Duodenal mucosa (tissue), 2 donors: ENCODE measurements around the gene TPRG1L.
A peak's percentile ranks its signal among the peaks of the same experiment; 100 is the strongest.

Experiments used
- H3K27ac ChIP-seq: one replicate; pipeline ENCODE4 v1.7.0; 2013; ENCODE audit warnings: low read depth, low read length
- H3K27me3 ChIP-seq, 2 donors: one replicate each; pipeline ENCODE4 v1.7.0; 2013; ENCODE audit warnings: low read length in 2 of 2, control low read depth in 1 of 2; ENCODE audit not compliant: insufficient read depth in 2 of 2, control insufficient read depth in 1 of 2
- H3K36me3 ChIP-seq, 2 donors: one replicate each; pipeline ENCODE4 v1.7.0; 2013; ENCODE audit warnings: low read length in 2 of 2, control low read depth in 1 of 2; ENCODE audit not compliant: insufficient read depth in 2 of 2, control insufficient read depth in 1 of 2
- H3K4me1 ChIP-seq, 2 donors: one replicate each; pipeline ENCODE4 v1.7.0; 2013; ENCODE audit warnings: low read length in 2 of 2, control low read depth in 1 of 2; ENCODE audit not compliant: insufficient read depth in 2 of 2, control insufficient read depth in 1 of 2
- H3K4me3 ChIP-seq, 2 donors: one replicate each; pipeline ENCODE4 v1.7.0; 2013; ENCODE audit warnings: low read length in 2 of 2, low read depth in 1 of 2
- H3K9ac ChIP-seq, 2 donors: one replicate each; pipeline ENCODE4 v1.7.0; 2013; ENCODE audit warnings: low read length in 2 of 2, low read depth in 1 of 2
- H3K9me3 ChIP-seq, 2 donors: one replicate each; pipeline ENCODE4 v1.7.0; 2013; ENCODE audit warnings: low read length in 2 of 2, control low read depth in 1 of 2; ENCODE audit not compliant: control insufficient read depth in 1 of 2

The TPRG1L gene

GRCh38 chr1:3670823-3671265 is 46.0 kb downstream of the TPRG1L start:
- Histone ChIP-seq H3K27ac (no peak overlapping the region), H3K9ac (no peak overlapping the region), H3K4me3 (no peak overlapping the region), H3K27me3 (peaks cover 20 to 34% of the 10 kb centered on the region in 2 donors), H3K4me1 (peaks cover 26 to 29% of the 10 kb centered on the region in 2 donors), H3K9me3 (no peaks in the 10 kb centered on the region), H3K36me3 (no peaks in the 10 kb centered on the region)

- Histone ChIP-seq H3K4me1 (peaks cover 24 to 26% of the 10 kb centered on the region in 2 donors), H3K4me3 (no peak overlapping the region), H3K36me3 (no peaks in the 10 kb centered on the region), H3K9ac (no peak overlapping the region), H3K27me3 (peaks cover 20 to 36% of the 10 kb centered on the region in 2 donors), H3K27ac (no peak overlapping the region), H3K9me3 (no peaks in the 10 kb centered on the region)
Measured at GRCh38 chr1:3671371-3672180, 46.8 kb downstream of the TPRG1L start.

- Histone ChIP-seq H3K9ac (no peak overlapping the region), H3K27me3 (peaks cover 20 to 31% of the 10 kb centered on the region in 2 donors), H3K9me3 (no peaks in the 10 kb centered on the region), H3K27ac (no peak overlapping the region), H3K4me1 (peaks cover 18 to 26% of the 10 kb centered on the region in 2 donors), H3K4me3 (peak overlapping the region; percentile 50 to 53), H3K36me3 (no peaks in the 10 kb centered on the region)
Measured at GRCh38 chr1:3672231-3672970, 47.6 kb downstream of the TPRG1L start.

- Histone ChIP-seq H3K36me3 (no peaks in the 10 kb centered on the region), H3K4me3 (peak overlapping the region; percentile 50 to 53), H3K27ac (no peak overlapping the region), H3K9me3 (no peaks in the 10 kb centered on the region), H3K4me1 (peaks cover 18 to 26% of the 10 kb centered on the region in 2 donors), H3K9ac (no peak overlapping the region), H3K27me3 (peaks cover 17 to 31% of the 10 kb centered on the region in 2 donors)
Measured at GRCh38 chr1:3672971-3673361, 48.2 kb downstream of the TPRG1L start.

- no peaks in the 10 kb centered on the region for H3K36me3 ChIP-seq
- peaks cover 18 to 26% of the 10 kb centered on the region in 2 donors for H3K4me1 ChIP-seq
- peaks cover 14 to 31% of the 10 kb centered on the region in 2 donors for H3K27me3 ChIP-seq
- peak overlapping the region in 1 of 2 donors; percentile 18 for H3K9ac ChIP-seq
- no peak overlapping the region for H3K27ac ChIP-seq
- H3K4me3 ChIP-seq, result peak overlapping the region; percentile 50 to 53
- H3K9me3 ChIP-seq, result no peaks in the 10 kb centered on the region
Measured at GRCh38 chr1:3673381-3674099, 48.7 kb downstream of the TPRG1L start.

- peaks cover 18% of the 10 kb centered on the region in 2 donors for H3K4me1 ChIP-seq
- no peak overlapping the region for H3K27ac ChIP-seq
- no peaks in the 10 kb centered on the region for H3K9me3 ChIP-seq
- H3K27me3 ChIP-seq, result peaks cover 14 to 36% of the 10 kb centered on the region in 2 donors
- no peaks in the 10 kb centered on the region for H3K36me3 ChIP-seq
- peak overlapping the region; percentile 11 to 21 for H3K4me3 ChIP-seq
- H3K9ac ChIP-seq, result no peak overlapping the region
Measured at GRCh38 chr1:3674100-3675094, 49.6 kb downstream of the TPRG1L start.

- H3K9ac ChIP-seq, result no peak overlapping the region
- no peak overlapping the region for H3K27ac ChIP-seq
- H3K4me1 ChIP-seq, result peaks cover 18% of the 10 kb centered on the region in 2 donors
- H3K4me3 ChIP-seq, result no peak overlapping the region
- no peaks in the 10 kb centered on the region for H3K9me3 ChIP-seq
- H3K27me3 ChIP-seq, result peaks cover 14 to 30% of the 10 kb centered on the region in 2 donors
- no peaks in the 10 kb centered on the region for H3K36me3 ChIP-seq
Measured at GRCh38 chr1:3675436-3675835, 50.6 kb downstream of the TPRG1L start.

GRCh38 chr1:3676581-3677470 is 52.0 kb downstream of the TPRG1L start:
- peaks cover 8 to 22% of the 10 kb centered on the region in 2 donors for H3K27me3 ChIP-seq

More at GRCh38 chr1:3676581-3677470, 52.0 kb downstream of the TPRG1L start:
- Histone ChIP-seq H3K9me3 (no peaks in the 10 kb centered on the region), H3K27ac (no peak overlapping the region), H3K36me3 (no peaks in the 10 kb centered on the region), H3K4me3 (no peak overlapping the region), H3K9ac (no peak overlapping the region), H3K4me1 (peaks cover 18% of the 10 kb centered on the region in 2 donors)
